Measurements from ENCODE around the gene CDRT4.

DNA sequence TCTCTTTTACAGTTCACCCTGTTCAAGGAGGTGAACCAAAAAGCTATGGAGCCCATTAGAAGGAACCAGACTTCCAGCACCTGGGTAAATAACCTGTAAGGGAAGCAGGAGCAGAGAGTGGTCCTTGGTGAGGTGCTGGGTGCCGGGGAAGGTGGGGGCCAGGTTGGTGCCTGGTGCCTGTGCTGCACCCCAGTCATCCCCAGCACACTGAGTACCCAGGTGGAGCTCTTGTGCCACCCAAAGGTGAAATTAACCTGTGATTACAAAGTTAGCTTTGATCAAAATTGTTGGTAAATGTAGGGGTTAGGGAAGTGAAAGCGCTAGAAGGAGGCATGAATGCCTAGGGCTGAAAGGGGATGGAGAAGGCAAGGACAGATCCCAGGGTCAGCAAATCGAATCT lies 58.6 kb downstream of the CDRT4 start:
- TF ChIP-seq GATA2 (IDR thresholded peaks at IDR 0.05; ENCODE audit: low read depth, low read length) (no peak), GATA3 (IDR thresholded peaks at IDR 0.05; ENCODE audit: low read depth, low read length) (no peak)

Measured in SH-SY5Y (cell line).